HG02763 (cell line): ENCODE results near the gene HNRNPUL1.
A peak's percentile ranks its signal among the peaks of the same experiment; 100 is the strongest.
"Not testable (repeated sequence)": the region's sequence is repeated elsewhere in the genome, so short reads cannot be mapped to it uniquely, and the experiment has no call there.

ENCODE experiments used
- ATAC-seq: cut with Tn5 transposase; IDR thresholded peaks from one replicate; pipeline ENCODE4 v1.9.1; 2021; ENCODE audit warnings: mild to moderate bottlenecking, moderate library complexity; ENCODE audit not compliant: unreplicated experiment

Gene HNRNPUL1

DNA sequence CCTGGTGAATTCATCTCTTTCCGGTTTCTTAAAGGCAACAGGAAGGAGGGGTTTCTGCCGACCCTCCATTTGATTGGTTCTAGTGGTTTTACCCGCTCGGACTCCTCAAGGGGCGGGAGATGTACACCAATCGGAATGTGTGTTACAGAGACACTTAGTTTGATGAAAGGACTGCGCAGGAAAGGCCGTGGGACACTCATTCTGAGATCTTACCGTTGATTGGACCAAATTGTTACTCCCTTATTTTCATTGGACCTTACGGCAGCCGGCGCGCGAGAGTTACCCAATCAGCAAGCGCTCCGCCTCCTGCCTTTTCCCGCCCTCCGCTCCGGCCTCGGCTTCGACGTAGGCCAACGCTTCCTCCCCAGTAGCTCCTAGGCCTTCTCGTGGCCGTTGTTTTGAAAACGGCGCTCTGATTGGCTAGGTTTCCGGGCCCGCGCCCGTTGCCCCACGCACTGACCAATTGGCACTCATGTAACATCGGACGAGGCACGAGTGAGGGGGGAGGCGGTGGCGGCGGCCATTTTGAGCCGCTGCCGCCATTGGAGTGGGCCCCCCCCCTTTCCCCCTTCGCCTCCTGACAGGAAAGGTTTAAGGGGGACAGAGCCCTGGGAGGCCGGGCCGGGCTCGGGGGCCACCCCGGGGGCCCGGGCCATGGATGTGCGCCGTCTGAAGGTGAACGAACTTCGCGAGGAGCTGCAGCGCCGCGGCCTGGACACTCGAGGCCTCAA lies at the start of gene HNRNPUL1:
TSS of gene HNRNPUL1 (plus strand) at position 523 of the 731 bp plus-strand sequence. CDS start at position 655, 132 bp downstream.
- ATAC-seq = peak; percentile 67

DNA sequence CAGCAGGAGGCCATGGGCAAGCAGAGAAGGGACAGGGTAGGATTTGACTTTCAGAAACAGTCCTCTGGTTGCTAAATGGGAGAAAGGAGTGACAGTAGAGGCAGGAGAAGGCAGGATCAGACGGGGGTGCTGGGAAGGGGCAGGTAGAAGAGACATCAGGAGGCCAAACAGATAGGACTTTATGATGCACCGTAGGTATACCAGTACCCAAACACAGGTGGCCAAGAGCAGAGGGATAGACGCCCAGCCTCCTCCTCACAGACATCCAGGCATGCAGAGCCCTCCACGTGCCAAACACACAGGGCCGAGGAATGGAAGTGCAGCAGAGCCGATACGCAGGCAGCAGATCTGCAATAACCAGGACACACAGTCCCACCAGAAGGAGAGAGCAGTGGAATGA lies 46.4 kb upstream of the HNRNPUL1 start:
- ATAC-seq = no peak

DNA sequence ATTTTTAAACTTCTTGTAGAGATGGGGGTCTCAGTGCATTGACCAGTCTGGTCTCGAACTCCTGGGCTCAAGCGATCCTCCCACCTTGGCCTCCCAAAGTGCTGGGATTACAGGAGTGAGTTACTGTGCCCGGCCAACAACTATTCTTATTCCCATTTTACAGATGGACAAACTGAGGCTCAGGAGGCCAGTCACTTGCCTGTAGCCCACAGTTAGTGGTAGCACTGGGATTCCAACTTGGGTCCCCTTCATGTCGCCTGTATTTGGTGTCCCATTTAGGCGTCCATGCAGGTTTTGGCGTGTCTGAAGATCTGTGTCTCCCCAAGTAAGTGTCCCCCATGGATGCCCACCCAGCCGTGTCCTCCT lies 45.9 kb upstream of the HNRNPUL1 start:
- no peak for ATAC-seq

DNA sequence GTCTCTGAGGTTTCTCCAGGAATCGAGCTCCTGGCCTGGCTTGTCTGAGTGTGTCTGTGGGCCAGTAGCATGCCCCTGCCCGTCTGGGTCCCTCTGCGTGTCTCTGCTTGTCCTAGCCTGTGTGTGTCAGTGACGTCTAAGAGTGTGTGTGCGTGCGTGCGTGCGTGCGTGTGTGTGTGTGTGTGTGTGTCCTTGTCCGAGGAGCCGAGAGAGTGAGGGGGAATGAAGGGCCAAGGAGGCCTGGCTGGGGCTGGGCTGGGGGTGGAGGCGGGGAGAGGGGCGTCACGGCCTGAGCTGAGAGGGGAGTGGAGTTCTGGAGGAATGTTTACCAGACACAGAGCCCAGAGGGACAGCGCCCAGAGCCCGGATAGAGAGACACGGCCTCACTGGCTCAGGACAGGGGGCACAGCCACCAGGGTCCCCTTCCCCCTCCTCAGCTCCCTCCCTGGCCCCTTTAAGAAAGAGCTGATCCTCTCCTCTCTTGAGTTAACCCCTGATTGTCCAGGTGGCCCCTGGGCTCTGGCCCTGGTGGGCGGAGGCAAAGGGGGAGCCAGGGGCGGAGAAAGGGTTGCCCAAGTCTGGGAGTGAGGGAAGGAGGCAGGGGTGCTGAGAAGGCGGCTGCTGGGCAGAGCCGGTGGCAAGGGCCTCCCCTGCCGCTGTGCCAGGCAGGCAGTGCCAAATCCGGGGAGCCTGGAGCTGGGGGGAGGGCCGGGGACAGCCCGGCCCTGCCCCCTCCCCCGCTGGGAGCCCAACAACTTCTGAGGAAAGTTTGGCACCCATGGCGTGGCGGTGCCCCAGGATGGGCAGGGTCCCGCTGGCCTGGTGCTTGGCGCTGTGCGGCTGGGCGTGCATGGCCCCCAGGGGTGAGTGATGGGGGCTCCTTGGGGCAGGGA lies 45.3 kb upstream of the HNRNPUL1 start, which contains the start of gene AXL:
TSS of gene AXL (plus strand) at position 609 of the 893 bp plus-strand sequence. CDS start at position 779, 170 bp downstream.
- no peak for ATAC-seq

DNA sequence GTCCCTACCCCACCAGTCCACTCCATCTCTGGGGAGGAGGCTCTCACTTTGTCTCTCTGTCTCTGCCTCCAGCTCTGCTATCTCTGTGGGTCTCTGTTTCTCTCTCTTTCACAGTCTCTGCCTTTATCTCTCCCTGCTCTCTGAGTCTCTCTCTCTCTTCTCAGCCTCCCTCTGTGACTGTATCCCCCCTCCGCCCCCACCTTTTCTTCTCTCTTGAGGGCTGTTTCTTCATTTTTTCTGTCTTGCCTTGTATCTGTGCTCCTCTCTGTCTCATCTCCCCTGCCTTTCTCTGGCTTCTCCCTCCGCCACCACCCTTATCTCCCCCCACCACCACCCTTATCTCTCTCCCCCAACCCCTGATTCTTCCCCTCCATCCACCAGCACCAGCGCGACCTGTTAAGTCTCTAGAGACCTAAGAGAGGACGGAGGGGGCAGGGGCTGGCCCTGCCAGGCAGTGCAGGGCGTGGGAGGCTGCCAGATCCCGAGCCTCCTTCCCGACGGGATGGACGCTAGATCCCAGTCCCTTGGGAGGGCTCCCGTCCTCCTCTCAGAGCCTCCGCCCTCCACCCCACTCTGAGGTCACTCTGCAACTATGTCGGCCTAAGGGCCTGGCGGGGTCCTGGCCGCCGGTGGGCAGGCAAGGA lies 44.1 kb upstream of the HNRNPUL1 start:
- ATAC-seq = no peak

DNA sequence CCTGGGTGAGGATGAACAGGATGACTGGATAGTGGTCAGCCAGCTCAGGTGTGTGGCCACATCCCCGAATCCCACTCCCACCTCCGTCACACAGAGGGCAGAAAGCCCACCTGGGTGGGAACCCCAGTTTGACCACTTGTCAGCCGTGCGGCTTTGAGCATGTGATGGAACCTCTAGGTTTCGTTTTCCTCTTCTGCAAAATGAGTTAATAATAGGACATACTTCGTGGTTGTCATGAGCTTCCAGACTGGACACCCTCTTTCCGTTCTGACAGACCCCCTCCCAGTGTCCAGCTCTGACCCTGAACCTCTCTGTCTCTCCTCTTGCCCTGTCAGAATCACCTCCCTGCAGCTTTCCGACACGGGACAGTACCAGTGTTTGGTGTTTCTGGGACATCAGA lies 43.4 kb upstream of the HNRNPUL1 start:
- ATAC-seq = no peak

DNA sequence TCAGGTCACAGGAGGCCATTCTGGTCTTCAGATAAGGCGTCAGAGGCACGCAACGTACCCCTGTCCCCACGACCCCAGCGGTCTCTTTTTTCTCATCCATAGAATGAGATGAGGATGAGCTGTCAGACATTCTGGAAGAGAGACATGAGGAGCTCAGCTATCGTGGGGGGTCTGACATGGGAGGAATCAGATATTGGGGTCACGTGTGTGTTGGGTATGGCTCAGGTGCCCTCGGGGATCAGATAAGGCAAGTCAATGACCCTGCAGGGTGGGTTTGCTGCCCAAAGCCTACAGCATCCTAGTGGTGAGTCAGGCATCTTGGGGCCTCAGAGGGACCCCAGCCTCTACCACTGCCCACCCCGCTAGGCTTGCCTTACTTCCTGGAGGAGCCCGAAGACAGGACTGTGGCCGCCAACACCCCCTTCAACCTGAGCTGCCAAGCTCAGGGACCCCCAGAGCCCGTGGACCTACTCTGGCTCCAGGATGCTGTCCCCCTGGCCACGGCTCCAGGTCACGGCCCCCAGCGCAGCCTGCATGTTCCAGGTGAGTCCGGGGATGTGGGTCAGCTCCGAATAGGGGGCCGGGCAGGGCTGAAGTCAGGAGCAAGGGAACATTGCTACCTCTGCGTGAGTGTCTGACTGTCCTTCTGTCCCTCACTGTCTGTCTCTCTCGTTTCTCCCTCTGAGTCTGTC lies 42.5 kb upstream of the HNRNPUL1 start:
- no peak for ATAC-seq

DNA sequence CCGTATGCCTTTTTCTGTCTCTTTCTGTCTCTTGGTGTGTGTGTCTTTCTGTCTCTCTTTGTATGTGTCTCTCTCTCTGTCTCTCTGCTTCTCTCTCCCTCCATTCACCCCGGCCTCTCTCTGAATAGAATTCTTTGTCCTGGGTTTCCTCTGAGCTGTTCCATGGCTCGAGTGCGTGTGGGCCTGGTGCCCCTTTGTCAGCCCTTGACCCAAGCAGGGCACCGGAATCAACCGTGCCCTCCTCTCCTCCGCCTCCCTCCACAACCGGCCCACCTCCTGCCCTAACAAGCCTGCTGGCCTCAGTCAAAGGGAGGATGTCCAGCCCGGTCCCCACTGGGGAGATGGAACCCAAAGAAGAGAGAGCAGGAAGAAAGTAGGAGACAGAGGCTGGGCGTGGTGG lies 41.9 kb upstream of the HNRNPUL1 start:
- ATAC-seq = no peak

DNA sequence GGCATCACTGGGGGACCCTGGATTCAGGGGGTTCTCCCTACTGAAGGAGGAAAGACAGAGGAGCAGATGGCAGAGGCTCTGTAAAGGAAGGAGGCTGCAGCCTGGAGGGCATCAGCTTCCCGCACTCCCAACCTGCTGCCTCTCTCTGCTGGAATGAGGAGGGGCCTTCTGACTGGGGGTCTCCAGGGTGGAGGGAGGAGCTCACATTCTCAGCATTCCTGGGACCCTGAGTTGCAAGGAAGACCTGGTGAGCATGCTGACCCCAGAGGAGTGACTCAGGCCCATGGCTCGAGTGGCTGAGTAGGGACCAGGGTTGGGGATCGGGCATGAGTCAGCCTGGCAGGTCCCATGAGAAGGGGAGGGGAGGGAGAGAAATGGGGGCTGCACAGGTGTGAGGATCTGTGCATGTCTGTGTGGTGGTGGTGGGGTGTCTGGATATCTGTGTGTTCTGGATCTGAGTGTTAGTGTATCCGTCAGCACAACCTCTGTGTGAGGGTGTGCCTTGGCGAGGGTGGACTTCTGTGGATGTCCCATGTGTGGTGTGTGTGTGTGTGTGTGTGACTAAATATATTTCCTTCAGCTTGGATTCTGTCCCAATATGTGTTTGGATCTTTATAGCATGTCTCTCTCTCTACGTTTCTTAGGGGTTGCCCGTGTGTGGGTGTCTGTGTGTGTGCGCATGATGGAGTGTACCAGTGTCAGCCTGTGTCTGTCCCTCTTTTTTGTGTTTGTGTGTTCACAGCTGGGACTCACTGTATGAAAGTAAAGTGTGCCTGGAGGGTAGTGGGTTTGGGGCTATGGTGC lies 40.5 kb upstream of the HNRNPUL1 start:
- ATAC-seq = no peak

DNA sequence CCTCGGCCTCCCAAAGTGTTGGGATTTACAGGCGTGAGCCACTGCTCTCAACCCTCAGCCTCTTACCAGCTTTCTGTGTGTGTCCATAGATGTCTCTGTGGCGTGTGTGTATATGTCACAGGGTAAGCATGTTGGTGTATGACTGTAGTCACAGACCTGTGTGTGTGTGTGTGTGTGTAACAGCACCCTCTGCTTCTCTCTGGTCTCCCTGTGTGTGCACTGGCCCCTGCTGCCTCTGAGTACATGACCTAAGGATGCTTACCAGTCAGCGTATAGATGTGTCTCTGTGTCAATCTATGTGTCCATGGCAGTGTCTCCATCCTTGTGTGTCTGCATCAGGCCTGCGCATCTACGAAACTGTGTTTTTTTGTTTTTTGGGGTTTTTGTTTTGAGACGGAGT lies 39.5 kb upstream of the HNRNPUL1 start:
- ATAC-seq = no peak

DNA sequence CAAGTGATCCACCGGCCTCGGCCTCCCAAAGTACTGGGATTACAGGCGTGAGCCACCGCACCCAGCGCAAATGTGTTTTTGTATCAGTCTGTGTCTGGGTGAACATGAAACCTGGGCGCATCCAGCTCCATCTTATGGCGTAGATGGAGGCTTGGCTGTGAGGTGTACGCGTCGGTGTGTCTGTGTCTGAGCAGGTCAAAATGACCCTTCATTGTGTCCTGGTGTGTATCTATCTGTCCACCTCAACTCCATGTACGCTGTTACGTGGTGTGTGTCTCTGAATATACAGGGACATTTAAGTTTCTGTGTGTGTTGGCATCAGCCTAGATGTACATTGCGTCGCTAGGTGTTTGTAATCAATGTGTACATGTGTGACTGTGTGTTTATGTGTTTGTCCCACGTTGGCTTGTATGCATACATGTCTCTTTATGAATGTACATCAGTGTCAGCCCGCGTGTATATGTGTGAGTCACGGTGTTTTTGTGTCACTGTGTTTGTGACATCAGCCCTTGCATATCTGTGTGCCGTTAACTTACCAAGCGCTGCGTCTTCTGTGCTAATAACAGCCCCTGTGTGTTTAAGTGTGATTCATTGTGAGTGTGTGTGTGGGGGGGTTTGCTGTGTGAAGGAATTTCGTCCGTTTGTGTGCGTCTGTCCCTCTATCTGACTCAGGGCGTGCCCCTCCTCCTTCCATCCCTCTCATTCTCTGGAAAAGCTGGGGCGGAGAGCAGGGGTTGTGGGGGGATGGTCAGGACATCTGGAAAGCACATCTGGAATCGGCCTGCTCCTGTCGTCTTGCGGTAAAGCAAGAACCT lies 38.7 kb upstream of the HNRNPUL1 start:
- ATAC-seq = no peak

DNA sequence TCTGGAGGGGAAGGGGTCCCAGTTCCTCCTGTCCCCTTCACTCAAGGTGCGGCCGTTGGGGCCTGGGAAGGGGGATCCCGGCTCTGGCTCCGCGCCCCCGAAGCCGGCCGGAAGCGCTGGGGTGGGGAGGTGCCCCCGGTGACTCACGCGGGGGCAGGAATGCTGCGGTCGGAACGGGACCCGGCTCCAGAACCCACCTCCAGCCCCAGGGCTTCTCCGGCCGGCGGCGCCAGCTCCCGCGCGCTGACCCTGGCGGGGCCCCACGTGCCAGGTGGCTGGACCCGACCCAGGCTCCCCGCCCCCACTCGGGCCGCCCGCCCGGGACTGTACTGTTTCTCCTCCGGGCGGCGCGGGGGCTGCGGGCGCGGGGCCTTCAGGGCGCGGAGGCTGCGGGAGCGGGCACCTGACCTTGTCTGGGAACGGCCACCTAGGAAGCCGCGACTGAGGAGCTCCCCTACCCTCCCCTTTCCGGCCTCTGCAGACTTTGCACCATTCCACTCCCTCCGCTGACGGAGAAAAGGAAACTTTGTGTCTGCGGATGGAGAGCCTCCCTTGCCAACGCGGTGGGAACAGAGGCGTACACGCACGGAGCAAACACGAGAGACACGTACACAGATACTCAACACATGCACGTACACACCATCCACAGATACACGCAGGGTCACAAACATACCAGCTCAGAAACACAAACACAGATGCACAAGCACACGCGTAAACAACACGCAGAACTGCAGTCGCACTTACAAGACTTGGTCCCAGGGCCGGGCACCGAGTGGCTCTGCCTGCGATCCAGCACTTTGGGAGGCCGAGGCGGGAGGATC lies 37.9 kb upstream of the HNRNPUL1 start:
- ATAC-seq = no peak

DNA sequence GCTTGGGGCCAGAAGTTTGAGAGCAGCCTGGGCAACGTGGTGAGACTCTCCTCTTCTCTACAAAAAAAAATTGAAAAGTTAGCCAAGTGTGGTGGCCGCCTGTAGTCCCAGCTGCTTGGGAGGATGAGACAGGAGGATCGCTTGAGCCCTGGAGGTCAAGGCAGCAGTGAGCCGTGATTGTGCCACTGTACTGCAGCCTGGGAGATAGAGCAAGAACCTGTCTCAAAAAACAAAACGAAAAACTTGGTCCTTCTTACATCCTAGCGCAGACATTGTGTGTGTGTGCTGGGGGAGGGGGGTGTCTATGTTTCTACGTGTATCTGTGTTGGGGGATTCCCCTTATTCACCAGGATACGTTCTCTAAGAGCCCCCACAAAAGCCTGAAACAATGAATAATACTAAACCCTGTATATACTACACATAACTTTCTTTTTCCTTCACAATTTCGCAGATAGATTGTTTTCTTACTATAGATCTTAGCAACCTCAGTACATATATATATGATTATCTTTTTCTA lies 37.2 kb upstream of the HNRNPUL1 start:
- no peak for ATAC-seq

DNA sequence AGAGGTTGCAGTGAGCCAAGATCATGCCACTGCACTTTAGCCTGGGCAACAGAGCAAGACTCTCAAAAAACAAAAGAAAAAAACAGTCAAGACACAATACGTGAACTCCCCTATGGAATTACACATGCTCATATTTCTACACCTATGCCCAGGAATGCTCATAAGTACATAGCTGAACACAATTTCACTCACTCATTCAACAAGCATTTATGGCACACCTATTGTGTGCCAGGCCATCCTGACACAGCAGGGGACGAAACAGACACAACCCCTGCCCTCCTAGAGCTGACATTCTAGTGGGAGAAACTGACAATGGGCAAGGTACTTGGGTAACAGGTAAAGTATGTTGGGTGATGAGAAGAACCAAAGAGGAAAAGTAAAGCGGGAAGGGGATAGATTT lies 35.7 kb upstream of the HNRNPUL1 start:
- no peak for ATAC-seq

DNA sequence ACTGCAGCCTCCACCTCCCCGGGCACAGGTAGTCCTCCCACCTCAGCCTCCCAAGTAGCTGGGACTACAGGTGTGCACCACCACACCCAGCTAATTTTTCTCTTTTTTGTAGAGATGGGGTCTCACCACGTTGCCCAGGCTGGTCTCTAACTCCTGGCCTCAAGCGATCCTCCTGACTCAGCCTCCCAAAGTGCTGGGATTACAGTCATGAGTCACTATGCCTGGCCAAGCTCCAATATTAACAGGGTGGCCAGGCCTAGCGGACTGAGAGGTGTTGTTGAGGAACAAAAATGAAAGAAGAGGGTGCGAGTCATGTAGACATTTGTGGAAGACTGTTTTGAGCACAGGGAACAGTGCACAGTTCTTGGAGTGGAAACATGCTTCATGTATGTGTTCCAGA lies 34.8 kb upstream of the HNRNPUL1 start:
- not testable (repeated sequence) for ATAC-seq

DNA sequence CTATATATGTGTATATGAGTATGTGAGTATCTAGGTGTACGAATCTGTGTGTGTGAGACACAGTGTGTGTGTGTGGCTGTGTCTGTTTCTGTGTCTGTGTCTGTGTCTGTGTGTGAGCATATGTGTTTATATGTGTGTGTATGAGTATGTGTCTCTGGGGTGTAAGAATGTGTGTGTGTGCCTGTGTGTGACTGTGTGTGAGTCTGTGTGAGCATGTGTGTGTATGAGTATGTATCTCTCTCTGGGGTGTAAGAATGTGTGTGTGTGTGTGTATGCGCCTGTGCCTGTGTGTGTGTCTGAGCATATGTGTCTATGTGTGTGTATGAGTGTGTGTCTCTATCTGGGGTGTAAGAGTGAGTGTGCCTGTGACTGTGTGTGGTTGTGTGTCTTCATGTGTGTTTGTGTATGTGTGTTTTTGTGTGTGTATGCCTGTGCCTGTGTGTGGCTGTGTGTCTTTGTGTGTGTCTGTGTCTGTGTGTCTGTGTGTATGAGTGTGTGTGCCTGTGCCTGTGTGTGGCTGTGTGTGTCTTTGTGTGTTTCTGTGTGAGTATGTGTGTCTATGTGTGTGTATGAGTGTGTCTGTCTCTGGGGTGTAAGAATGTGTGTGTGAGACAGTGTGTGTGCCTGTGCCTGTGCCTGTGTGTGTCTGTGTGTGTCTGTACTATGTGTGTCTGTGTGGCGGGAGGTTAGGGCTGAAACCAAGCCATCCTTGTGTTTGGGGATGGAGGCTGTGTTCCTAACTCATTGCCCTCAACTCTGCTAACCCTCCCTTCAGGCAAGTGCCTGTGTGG lies 33.9 kb upstream of the HNRNPUL1 start:
- no peak for ATAC-seq

DNA sequence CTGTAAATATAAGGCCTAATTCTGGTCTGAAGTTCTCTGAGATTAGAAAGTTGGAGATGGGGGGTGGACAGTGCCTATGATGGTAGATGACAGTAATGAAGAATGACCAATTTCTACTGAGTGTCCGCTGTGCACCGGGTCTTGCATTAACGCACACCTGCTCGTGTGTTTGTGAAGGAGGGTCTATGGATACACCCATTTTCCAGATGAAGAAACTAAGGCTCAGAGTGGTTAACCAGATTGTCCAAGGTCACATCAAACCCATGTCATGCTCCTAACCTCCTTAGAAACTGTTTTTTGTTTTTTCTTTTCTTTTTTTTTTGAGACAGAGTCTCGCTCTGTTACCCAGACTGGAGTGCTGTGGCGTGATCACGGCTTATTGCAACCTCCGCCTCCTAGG lies 31.5 kb upstream of the HNRNPUL1 start:
- ATAC-seq = no peak
